Erythroblast (primary cell): ENCODE data around the gene PRKAR1B.
"Not testable (repeated sequence)": the region's sequence is repeated elsewhere in the genome, so short reads cannot be mapped to it uniquely, and the experiment has no call there.

Experiments
- DNase-seq, 2 experiments: peaks; one replicate each; lab custom pipeline; 2025; lab: John Stamatoyannopoulos, UW
- GATA1 ChIP-seq: IDR thresholded peaks from 2 replicates; pipeline ENCODE4 v1.6.1; 2011; ENCODE audit warnings: low read depth, mild to moderate bottlenecking, control low read depth, low read length, moderate library complexity
- POLR2A ChIP-seq: IDR thresholded peaks from 2 replicates; pipeline ENCODE4 v1.6.1; 2011; ENCODE audit warnings: mild to moderate bottlenecking, low read length

The PRKAR1B gene

DNA sequence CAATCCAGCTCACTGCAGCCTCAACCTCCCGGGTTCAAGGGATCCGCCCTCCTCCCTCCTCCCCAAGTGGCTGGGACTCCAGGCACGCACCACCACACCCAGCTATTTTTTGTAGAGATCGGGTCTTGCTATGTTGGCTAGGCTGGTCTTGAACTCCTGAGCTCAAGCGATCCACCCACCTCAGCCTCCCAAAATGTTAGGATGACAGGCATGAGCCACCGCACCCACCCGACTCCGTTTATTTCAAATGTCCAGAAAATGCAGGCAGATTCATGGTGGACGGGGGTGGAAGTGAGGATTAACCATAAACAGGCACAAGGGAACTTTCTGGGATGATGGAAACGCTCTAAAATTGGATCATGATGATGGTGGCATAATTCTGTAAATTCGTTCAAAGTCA is 85.1 kb downstream of the PRKAR1B start:
- TF ChIP-seq GATA1, result no peak
- no peak for TF ChIP-seq POLR2A
- DNase-seq, result no peak

DNA sequence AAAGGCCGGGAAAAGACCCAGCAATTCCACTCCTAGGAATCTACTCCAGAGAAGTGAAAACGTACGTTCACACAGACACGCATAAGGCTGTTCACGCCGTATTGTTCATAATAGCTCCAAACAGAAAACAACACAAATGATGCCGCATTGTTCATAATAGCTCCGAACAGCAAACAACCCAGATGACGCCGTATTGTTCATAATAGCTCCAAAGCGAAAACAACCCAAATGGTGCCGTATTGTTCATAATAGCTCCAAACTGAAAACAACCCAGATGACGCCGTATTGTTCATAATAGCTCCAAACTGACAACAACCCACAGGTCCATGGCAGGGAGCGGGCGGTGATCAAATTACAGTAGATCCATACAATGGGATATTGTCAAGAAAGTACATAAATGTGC is 85.8 kb downstream of the PRKAR1B start:
- TF ChIP-seq GATA1 (no peak), POLR2A (no peak)
- no peak for DNase-seq

DNA sequence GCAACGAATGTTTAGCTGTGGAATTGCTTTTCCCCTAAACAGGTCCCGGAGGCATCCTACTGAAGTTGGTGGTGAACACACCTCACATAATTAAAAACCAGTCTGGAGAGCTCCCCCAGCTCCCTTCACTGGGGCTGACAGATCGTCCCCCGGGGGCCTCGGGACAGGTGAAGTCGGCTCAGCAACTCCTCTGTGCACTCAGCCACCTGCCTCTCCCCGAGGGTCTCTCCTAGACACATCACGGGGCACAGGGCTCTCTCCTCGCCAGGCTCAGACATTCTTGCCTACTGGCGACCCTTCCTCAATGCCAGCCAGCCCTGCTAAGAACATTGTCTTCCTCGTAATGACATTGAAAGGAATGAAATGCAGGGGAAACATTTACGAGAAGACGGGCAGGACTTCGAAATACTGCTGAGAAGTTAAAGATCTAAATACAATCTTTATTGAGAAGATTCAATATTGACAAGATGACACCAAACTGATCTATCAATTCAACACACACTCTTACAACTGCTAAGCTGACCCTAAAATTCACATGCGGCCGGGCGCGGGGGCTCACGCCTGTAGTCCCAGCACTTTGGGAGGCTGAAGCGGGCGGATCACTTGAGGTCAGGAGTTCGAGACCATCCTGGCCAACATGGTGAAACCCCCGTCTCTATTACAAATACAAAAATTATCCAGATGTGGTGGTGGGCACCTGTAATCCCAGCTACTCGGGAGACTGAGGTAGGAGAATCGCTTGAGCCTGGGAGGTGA is 88.6 kb downstream of the PRKAR1B start:
- no peak for TF ChIP-seq GATA1
- no peak for TF ChIP-seq POLR2A
- DNase-seq, result no peak

DNA sequence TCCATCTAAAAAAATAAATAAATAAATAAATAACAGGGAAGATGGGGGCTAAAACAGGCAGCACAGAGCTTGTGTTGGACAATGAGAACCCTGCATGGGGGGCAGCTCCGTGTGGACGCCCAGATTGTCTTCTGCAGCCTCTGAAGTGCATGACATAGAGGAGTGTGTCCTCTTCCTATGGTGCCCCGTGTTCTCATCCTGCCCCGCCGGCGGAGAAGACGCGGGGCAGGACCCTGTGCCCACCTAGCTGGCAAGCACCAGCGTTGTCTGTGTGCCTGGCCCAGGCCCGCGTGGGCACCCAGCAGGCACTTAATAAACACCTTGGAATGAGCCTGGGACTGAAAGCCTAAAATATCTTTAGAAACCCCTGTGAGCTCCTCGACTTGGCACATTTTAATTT is 89.3 kb downstream of the PRKAR1B start:
- DNase-seq, result no peak
- no peak for TF ChIP-seq GATA1
- TF ChIP-seq POLR2A, result no peak

DNA sequence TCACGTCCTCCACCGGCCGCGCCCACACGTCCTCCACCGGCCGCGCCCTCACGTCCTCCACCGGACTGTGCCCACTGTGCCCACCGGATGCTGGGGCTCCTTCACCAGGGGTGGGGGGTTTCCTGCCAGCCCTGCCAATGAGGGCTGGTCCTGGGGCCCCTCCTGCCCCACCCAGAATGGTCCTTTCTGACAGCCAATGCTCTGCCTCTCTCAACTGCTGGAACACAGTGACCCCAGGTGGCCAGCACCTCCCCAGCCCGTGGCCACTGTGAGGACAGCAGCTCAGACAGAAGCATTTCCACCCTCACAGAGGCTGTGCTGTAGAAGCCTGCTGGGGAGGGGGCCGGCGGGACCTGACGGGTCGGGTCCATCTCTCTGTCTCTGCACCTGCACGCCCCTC is 90.7 kb downstream of the PRKAR1B start:
- TF ChIP-seq GATA1, result no peak
- no peak for TF ChIP-seq POLR2A
- DNase-seq, result peak in 1 of 2 experiments; percentile 5

DNA sequence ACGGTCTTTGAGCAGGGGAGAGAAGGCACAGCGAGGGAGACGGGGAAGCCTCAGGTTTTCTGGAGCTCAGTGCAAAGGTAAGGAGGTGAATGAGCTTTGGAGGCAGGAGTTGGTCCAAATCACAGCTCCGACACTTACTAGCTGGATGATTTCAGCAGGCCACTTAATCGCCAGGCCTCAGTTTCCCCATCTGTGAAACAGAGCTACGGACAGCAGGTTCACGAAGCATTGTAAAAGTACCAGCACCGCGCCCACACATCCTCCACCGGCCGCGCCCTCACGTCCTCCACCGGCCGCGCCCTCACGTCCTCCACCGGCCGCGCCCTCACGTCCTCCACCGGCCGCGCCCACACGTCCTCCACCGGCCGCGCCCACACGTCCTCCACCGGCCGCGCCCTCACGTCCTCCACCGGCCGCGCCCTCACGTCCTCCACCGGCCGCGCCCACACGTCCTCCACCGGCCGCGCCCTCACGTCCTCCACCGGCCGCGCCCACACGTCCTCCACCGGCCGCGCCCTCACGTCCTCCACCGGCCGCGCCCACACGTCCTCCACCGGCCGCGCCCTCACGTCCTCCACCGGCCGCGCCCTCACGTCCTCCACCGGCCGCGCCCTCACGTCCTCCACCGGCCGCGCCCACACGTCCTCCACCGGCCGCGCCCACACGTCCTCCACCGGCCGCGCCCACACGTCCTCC is 91.2 kb downstream of the PRKAR1B start:
- not testable (repeated sequence) for DNase-seq

DNA sequence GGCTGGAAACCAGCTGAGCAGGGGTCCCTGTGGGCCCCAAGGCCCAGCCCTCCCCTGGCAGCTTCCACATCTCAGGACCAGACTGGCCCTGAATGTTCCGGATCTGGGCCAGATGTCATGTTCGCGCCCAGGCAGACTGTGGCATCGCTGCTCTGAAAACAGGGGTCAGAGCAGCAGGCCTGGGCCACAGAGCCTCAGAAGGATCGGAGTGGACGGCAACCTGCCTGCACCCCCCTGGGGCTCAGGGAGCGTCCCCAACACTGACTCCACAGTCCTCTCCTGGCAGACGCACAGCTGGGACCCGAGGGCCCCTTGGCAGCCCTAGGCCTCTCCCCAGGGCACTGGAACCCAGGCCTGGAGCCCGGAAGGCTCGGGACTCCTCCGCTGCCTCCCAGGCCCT is 91.9 kb downstream of the PRKAR1B start:
- no peak for DNase-seq
- TF ChIP-seq GATA1 (no peak), POLR2A (no peak)

DNA sequence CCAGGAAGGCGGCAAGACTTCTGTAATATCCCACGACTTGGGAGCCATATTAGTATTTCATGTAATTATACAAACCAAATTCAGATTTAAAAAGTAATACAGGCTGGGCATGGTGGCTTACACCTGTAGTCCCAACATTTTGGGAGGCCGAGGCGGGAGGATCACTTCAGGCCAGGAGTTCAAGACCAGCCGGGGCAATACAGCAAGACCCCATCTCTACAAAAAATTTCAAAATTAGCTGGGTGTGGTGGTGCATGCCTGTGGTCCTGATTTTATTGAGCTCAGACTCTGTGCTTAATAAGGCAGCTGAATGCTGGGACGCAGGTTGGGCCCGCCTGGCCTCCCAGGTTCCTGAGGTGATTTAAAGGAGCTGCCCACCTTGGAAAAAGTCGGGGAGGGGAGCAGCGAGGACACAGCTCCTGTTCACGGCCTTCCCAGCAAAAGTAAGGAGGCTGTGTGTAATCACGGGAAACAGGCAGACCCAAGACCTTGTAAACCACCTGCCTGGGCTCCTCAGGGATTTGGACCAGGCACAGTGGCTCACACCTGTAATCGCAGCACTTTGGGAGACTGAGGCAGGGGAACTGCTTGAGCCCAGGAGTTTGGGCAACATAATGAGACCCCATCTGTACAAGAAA is 93.6 kb downstream of the PRKAR1B start:
- DNase-seq, result no peak
- TF ChIP-seq GATA1 (no peak), POLR2A (no peak)

DNA sequence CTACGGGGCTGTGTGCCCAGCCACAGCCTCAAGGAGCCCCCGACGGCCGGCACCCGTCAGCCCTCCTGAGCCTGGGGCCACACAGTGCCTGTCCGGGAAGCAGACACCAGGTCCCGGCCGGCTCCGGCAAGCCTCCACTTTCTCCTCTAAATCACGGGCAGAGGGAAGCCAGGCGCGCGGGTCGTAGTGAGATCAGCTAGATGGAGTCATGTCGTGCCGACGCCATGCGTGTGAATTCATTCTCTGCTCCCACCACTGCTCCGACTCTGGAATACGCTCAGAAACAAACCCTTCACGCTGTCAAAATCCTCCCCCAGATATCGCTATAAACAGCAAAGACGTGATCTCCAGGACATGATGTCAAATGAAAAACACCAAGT is 94.3 kb downstream of the PRKAR1B start:
- TF ChIP-seq POLR2A (no peak), GATA1 (no peak)
- DNase-seq, result no peak

DNA sequence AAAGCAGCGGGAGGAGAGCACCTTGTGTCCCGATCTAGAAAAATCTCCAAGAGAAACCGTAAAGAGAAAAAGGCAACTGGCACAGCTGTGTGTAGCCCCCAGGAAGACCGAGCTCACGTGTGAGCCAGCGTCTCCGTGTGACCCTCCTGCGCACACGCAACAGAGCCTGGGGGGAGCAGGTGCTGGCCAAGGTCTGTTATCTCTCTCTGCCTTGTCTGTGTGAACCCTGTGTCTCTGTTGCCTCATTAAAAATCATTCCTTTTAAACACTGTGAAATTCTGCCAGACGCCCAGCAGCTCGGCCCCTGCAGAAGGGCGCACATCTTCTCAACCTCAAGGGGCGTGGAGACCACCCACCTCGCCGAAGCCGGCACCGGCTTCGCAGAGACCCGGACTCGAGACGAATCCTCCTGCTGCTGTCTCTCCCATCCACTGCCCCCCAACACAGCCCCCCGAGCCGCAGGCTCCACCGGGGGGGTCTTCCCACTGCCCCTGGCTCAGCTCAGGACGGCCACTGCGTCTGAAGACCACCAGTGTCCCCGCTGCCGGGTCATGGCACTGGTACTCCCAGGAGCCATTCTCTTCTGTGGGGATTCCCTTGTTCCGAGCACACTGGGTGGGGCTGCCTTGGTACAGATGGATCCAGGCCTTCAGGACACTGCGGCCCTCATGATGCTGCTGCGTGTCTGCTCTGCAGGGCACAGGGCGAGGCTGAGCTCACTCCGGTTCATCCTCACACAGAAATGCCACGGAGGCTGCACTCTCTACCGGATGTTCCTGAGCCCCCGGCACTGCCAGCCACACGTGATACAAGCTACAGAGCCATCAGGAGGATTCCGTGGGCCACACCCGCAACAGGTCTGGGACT is 94.9 kb downstream of the PRKAR1B start:
- DNase-seq, result no peak
- TF ChIP-seq POLR2A (no peak), GATA1 (no peak)

DNA sequence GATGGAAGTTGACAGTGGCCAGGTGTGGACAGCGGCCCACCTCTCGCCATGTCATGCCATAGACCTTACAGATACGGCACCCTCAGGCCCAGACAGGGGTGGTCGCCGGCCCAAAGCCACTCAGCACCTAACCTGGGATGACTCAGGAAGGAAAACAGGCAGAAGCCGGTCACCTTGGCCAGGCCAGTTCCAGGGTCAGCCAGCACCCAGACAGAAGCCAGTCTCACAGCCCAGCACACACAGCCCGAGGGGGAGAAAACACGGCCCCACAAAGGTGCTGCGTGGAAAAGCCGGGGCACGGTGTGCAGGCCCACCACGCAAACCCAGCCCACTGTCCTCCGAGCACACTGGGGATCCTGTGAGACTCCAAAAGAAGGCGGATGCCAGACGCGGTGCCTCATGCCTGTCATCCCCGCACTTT is 95.8 kb downstream of the PRKAR1B start:
- TF ChIP-seq GATA1 (no peak), POLR2A (no peak)
- no peak for DNase-seq

DNA sequence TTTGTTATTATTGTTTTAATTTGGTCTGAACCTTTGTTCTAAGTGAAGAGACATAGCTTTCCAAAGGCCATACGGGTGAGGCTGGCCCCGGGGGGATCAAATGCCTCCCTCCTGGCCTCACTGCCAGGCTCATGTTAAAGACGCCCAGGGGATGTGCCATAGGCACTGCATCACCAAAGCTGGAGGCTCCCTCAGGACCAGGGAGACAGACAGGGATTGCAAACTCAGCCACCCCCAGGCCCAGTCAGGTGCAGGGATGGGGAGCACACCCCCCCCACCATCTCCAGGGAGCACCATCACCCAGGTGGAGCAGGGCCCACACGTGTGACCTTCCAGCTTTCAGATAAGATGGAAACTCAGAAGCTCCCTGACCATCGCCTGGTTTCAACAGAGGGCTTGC is 96.5 kb downstream of the PRKAR1B start:
- no peak for DNase-seq
- no peak for TF ChIP-seq GATA1
- TF ChIP-seq POLR2A, result no peak

DNA sequence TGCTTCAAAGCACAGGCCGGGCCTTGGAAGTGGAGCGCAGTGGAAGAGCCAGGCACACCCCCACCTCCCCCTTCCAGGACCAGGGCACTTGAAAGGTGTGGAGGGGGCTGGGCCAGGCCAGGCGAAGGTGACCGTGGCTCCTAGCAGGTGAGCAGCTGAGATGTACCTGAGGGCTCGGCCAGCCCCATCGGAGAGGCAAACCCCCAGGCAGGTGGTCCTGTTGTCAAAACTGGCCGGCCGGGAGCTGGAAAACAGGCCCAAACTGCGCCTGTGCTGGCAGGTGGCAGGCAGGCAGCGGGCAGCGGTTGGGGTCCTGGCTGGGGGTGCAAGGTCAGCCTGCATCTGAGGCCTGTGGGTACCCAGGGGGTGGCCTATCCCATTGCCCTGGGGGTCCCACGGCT is 97.0 kb downstream of the PRKAR1B start:
- no peak for DNase-seq
- no peak for TF ChIP-seq POLR2A
- no peak for TF ChIP-seq GATA1

DNA sequence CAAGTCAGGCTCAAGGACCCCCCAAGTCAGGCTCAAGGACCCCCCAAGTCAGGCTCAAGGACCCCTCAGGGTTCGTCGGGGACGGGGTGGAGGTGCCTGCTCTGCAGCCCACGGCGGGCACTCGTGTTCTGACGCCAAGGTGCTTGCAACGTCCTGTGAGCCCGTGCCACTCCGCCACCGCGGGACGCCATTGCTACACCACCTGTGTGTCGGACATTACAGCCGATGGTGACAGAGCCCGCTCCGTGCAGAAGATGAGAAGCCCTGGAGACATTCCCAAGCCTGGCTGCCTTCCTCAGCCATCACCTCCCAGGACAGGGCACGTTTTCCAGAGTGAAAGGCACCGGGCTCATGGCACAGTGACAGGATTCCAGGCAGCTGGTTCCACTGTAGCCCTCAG is 98.3 kb downstream of the PRKAR1B start:
- TF ChIP-seq POLR2A (no peak), GATA1 (no peak)
- no peak for DNase-seq
